GM12873 (cell line): ENCODE measurements around the gene MAP4K2.

Experiments
- TF ChIP-seq, protein P1 (sequence below): IDR thresholded peaks from 2 replicates; pipeline ENCODE4 v1.5.1; 2012; ENCODE audit warnings: low read depth, mild to moderate bottlenecking, moderate library complexity, low read length, control low read depth; ENCODE audit not compliant: insufficient read depth; ENCODE audit errors: missing control alignments

Gene MAP4K2

DNA sequence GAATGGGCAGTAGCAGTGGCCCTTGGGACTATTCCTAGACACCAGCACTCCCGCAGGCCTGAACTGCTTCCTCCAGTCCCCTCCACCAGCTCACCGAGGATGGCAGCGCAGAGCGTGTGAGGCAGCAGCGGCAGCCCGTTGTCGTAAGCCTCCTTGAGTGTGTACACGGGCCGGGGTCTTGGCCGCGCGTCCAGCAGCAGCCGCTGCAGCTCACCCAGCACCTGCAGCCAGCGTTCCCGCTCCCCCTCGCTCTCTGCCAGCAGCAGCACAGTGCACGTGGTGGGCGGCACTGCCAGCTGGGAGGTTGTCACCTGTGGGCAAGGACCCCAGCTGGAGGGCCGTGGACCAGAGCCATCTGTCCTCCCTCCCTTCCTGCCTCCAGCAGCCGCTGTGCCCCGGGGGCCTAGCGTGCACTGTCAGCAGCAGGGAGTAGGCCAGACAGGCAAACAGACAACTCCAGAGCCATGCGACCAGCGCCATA is 28.4 kb upstream of the MAP4K2 start:
- TF ChIP-seq, protein P1, sequence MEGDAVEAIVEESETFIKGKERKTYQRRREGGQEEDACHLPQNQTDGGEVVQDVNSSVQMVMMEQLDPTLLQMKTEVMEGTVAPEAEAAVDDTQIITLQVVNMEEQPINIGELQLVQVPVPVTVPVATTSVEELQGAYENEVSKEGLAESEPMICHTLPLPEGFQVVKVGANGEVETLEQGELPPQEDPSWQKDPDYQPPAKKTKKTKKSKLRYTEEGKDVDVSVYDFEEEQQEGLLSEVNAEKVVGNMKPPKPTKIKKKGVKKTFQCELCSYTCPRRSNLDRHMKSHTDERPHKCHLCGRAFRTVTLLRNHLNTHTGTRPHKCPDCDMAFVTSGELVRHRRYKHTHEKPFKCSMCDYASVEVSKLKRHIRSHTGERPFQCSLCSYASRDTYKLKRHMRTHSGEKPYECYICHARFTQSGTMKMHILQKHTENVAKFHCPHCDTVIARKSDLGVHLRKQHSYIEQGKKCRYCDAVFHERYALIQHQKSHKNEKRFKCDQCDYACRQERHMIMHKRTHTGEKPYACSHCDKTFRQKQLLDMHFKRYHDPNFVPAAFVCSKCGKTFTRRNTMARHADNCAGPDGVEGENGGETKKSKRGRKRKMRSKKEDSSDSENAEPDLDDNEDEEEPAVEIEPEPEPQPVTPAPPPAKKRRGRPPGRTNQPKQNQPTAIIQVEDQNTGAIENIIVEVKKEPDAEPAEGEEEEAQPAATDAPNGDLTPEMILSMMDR, result no peak

DNA sequence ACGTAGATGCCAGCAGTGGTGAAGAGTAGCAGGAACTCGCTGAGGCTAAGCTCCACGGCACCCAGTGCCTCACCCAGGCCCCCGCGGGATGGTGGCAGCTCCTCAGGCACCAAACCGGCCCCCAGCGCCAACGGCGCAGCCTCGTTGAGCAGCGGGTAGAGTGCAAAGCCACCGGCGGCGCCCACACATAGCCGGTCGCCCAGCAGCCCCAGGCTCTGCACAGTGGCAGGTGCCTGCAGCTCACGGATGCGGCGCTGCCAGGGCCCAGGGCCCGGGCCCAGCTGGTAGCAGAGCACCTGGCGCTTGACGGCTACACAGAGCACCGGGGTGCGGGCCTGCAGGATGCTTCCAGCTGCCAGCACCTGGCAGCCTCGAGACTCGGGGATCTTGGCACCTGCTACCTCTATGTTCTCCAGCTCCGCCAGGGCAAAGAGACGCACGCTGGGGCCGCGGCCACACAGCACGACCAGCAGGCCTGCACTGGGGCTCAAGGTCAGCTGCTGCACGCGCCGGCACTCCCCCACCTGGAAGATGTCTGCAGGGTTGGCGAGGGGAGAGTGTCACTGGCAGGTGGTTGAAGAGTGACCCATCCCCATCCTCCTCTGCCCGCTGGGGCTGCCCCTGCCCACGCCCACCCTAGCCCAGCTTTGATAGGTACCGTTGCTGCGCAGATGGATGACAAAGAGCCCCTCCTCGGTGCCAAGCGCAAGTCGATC is 26.7 kb upstream of the MAP4K2 start:
- TF ChIP-seq, protein P1, result no peak

DNA sequence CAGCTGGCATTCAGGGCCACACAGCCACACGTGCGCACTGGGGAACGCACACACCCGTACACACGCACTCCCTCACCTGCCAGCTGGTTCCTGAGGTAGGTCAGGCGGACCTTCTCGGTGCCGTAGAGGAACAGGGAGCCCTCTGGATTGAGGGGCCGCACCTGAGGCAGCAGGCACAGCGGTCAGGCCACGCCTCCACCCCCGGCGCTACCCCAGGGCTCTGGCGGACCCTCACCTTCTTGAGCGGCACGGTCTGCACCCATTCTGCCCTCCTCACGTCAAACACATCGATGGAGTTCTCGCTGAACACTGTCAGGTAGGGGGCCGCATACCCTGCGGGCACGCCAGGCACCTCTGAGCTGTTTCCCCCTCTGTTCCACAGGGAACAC is 24.4 kb upstream of the MAP4K2 start:
- TF ChIP-seq, protein P1, result no peak

DNA sequence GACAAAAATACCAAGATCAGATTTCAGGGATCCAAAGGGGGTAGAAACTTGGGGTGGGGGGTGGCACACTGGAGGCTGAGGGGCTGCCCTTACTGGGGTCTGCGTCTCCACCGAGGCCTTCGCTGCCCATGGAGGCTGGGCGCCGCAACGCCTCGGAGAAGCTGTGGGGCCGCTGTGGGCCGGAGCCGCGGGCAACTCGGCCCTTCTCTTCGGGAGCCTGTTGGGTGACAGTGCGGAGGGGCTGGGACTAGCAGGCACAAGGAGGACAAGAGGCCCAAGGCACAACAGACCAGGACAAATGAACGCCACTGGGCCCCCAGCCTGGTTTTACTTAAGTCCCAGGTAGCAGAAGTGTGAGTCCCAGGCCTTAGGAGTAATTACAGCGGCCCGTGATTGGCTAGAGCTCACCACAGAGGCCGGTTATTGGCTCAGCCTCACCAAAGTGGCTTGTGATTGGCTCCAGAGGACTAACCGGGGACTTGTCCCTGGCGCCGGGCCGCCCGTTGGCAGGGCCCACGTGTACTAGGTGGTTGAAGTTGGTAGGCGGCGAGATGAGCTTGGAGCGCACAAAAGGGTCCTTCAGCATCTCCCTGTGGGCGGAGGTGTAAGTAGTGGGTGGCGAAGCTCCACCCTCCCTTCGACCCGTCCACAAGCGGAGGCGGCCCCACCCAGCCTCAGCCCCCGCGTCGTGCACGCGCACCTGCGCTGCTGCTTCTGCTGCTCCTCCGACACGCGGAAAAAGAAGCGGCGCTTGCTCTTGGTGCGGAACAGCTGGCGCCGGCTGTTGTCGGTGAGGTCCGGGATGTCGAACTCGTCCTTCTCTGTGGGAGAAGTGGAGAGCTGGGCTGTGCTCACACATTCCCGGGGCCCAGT is 23.8 kb upstream of the MAP4K2 start:
- TF ChIP-seq, protein P1, result no peak

DNA sequence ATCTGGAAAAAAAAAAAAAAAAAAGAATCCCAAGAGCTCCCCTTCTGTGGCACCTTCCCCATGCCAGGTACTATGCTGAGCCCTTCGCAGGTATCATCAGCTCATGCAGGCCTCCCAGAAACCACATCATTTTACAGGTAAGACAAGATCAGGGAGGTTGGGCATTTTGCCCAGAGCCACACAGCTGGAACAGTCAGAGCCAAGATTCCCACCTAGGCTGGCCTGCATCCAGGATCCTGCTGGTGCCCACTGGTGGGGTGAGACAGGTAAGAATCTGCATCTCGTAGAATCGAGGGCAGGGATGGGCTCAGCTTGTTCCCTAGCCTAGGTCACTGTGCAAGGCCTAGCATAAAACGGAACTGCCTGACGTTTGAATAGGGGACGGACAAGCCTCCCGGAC is 23.0 kb upstream of the MAP4K2 start:
- TF ChIP-seq, protein P1, result no peak

DNA sequence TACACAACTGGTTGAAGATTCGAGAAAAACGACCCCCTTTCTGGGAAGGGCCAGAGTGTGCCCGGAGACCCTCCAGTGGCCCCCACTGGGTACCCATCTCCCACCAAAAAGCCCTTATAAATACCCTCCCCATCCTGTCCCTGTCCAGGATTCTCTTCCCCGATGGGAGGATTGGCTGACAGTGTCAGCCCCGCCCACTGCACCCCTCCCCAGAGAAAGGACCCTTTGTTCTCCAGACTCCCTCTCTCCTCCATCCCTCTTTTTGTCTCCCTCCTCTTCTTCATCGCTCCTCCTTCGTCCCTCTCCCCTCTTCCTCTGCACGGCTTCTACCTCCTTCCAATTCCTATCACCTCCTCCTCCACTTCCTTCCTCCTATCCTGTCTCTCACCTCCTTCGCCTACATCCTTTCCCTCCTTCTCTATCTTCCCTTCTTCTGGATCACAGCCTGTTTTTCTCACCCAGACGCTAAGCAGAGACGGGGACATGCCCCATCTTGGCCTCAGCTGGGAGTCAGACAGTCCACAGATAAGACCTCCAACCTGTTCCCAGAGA is 20.6 kb upstream of the MAP4K2 start:
- TF ChIP-seq, protein P1, result no peak

DNA sequence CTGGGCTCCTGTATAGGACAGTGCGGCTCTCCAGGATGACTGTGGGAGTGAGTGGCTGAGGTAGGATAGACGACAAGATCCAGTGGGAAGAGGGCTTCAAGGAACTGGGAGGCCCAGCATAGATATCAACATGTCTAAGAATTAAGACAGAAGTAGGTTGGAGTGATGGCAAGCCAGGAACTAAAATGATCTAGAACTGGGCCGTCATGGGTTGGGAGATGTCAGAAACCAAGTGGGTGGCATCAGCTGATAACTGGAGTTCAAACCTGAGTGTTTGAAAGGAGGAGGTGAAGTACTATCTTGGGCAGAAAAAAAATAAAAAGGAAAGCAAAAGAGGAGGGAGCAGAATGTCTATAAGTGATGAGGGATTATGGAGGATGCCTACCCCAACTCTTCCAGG is 14.5 kb upstream of the MAP4K2 start:
- TF ChIP-seq, protein P1, result no peak
